ENCODE measurements around the gene ZP4. TPM values are rescaled to one million over a fixed set of nuclear protein-coding genes. Genes with fewer than 3 reads are reported as not detected.

The ZP4 gene, protein sequence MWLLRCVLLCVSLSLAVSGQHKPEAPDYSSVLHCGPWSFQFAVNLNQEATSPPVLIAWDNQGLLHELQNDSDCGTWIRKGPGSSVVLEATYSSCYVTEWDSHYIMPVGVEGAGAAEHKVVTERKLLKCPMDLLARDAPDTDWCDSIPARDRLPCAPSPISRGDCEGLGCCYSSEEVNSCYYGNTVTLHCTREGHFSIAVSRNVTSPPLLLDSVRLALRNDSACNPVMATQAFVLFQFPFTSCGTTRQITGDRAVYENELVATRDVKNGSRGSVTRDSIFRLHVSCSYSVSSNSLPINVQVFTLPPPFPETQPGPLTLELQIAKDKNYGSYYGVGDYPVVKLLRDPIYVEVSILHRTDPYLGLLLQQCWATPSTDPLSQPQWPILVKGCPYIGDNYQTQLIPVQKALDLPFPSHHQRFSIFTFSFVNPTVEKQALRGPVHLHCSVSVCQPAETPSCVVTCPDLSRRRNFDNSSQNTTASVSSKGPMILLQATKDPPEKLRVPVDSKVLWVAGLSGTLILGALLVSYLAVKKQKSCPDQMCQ
- not detected for polyA plus RNA-seq (2012; ENCODE audit: insufficient read length, low read depth)

DNA sequence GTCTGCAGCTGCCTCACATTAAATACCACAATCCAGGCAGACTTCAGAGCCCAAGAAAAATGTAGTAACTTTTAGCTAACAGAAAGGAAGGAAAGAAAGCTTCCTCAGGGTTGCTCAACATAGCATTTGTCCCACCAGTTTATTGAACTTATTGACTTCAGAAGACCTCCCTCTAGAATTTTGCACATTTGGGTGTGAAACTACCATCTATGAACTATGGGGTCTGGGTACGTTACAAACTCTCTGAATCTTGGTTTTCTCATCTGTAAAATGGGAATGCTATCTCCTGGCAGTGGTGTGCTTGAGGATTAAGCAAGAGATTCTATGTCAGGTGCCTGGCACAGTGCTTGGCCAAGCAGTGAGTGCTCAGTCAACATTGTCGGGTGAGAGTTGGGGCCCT, at the start of gene ZP4:
Gene ZP4 (minus strand): TSS at position 101 of the 400 bp plus-strand sequence. CDS start 287 bp downstream, outside the sequence.
- TF ChIP-seq FOXP2 (optimal IDR thresholded peaks at IDR 0.05; ENCODE audit: borderline replicate concordance, extremely low read depth, extremely low read length, insufficient read depth) (no peak), SIN3A (IDR thresholded peaks at IDR 0.05; ENCODE audit: borderline replicate concordance, insufficient read depth, low read length) (no peak), REST (IDR thresholded peaks at IDR 0.05; ENCODE audit: insufficient read depth in 1 of 2, low read depth in 2 of 2, low read length in 2 of 2) (no peak), POLR2AphosphoS5 (IDR thresholded peaks at IDR 0.05; ENCODE audit: low read depth, low read length) (no peak)

DNA sequence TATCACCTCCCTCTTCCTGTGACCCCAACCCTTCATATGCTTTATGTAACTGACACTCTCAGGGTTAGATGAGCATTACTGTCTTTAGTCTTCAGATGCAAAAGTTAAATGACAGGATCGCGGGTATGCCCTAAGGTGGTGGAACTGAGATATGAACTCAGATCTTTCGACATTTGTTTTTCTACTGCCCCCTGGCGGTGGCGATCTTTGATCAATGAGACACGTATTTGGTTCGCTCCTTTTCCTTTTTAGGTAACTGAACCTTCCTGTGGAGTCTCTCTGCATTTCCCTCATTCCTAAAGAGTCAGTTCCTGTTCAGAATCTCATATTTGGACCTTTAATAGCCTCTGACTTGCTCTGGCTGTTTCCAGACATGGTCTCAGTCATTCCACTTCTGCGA, 47.8 kb upstream of the ZP4 start:
- no peak for TF ChIP-seq POLR2AphosphoS5 (IDR thresholded peaks at IDR 0.05; ENCODE audit: low read depth, low read length)
- no peak for TF ChIP-seq SIN3A (IDR thresholded peaks at IDR 0.05; ENCODE audit: borderline replicate concordance, insufficient read depth, low read length)
- no peak for TF ChIP-seq FOXP2 (optimal IDR thresholded peaks at IDR 0.05; ENCODE audit: borderline replicate concordance, extremely low read depth, extremely low read length, insufficient read depth)
- TF ChIP-seq TAF1 (IDR thresholded peaks at IDR 0.05; ENCODE audit: borderline replicate concordance, insufficient read depth, low read length), result no peak
- TF ChIP-seq REST (IDR thresholded peaks at IDR 0.05; ENCODE audit: insufficient read depth in 1 of 2, low read depth in 2 of 2, low read length in 2 of 2), result no peak

- no peak for TF ChIP-seq POLR2AphosphoS5 (IDR thresholded peaks at IDR 0.05; ENCODE audit: low read depth, low read length)
- TF ChIP-seq FOXP2 (optimal IDR thresholded peaks at IDR 0.05; ENCODE audit: borderline replicate concordance, extremely low read depth, extremely low read length, insufficient read depth), result no peak
- TF ChIP-seq REST (IDR thresholded peaks at IDR 0.05; ENCODE audit: insufficient read depth in 1 of 2, low read depth in 2 of 2, low read length in 2 of 2), result no peak
- no peak for TF ChIP-seq SIN3A (IDR thresholded peaks at IDR 0.05; ENCODE audit: borderline replicate concordance, insufficient read depth, low read length)
- no peak for TF ChIP-seq TAF1 (IDR thresholded peaks at IDR 0.05; ENCODE audit: borderline replicate concordance, insufficient read depth, low read length)
These were observed 47.3 kb upstream of the ZP4 start for GRCh38 chr1:237938068-237938467.

- TF ChIP-seq REST (IDR thresholded peaks at IDR 0.05; ENCODE audit: insufficient read depth in 1 of 2, low read depth in 2 of 2, low read length in 2 of 2) (no peak), POLR2AphosphoS5 (IDR thresholded peaks at IDR 0.05; ENCODE audit: low read depth, low read length) (no peak), SIN3A (IDR thresholded peaks at IDR 0.05; ENCODE audit: borderline replicate concordance, insufficient read depth, low read length) (no peak), FOXP2 (optimal IDR thresholded peaks at IDR 0.05; ENCODE audit: borderline replicate concordance, extremely low read depth, extremely low read length, insufficient read depth) (no peak), TAF1 (IDR thresholded peaks at IDR 0.05; ENCODE audit: borderline replicate concordance, insufficient read depth, low read length) (no peak)
These were observed 42.1 kb upstream of the ZP4 start for GRCh38 chr1:237932816-237933215.

Data from PFSK-1 (cell line).